GM19372 (cell line): ENCODE measurements around the gene TLR6.

Experiments used
- ATAC-seq: cut with Tn5 transposase; IDR thresholded peaks from one replicate; pipeline ENCODE4 v1.9.1; 2021; ENCODE audit warnings: mild to moderate bottlenecking, low read depth, moderate library complexity; ENCODE audit not compliant: unreplicated experiment

TLR6 gene, protein sequence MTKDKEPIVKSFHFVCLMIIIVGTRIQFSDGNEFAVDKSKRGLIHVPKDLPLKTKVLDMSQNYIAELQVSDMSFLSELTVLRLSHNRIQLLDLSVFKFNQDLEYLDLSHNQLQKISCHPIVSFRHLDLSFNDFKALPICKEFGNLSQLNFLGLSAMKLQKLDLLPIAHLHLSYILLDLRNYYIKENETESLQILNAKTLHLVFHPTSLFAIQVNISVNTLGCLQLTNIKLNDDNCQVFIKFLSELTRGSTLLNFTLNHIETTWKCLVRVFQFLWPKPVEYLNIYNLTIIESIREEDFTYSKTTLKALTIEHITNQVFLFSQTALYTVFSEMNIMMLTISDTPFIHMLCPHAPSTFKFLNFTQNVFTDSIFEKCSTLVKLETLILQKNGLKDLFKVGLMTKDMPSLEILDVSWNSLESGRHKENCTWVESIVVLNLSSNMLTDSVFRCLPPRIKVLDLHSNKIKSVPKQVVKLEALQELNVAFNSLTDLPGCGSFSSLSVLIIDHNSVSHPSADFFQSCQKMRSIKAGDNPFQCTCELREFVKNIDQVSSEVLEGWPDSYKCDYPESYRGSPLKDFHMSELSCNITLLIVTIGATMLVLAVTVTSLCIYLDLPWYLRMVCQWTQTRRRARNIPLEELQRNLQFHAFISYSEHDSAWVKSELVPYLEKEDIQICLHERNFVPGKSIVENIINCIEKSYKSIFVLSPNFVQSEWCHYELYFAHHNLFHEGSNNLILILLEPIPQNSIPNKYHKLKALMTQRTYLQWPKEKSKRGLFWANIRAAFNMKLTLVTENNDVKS

DNA sequence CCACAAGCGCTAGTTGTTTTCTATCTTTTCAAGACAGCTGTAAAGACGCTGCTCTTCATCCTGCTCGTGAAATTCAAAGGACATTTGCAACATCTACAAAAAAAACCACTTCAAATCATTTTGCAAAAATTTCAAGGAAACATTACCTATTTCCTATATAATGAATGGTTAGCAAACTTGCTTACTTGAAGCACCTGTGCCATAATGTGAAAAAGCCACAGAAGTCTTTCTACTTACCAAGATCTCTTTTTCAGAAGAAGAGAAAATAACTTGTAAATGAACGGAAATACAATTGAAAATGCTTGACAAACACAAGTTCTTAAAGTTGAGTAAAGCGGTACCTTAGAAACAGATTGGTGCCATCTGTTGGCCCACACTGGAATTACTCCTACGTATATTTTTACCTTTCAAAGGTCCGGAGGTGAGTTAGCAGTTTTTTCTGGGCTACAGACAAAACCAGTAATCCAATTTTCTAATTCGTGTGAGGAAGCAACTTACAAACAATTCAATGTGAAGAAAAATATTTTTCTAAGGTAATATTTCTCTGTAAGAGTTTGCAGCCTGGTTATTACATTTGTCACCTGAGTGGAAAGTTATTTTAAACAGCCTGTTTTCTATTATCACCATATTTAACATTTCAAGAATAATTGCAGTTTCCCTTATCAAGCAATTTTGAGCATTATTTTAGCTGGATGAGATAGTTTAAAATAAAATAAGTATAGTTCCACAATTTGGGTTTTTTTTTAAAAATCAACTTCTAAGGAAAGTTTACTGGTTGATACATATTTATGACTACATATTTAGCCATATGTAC is at the start of gene TLR6:
TLR6 (minus strand) TSS at position 294 of the 814 bp plus-strand sequence. CDS start 27,344 bp downstream, outside the sequence.
- ATAC-seq, result peak; percentile 36

- no peak for ATAC-seq
These were observed 49.2 kb upstream of the TLR6 start for GRCh38 chr4:38905652-38906385.

DNA sequence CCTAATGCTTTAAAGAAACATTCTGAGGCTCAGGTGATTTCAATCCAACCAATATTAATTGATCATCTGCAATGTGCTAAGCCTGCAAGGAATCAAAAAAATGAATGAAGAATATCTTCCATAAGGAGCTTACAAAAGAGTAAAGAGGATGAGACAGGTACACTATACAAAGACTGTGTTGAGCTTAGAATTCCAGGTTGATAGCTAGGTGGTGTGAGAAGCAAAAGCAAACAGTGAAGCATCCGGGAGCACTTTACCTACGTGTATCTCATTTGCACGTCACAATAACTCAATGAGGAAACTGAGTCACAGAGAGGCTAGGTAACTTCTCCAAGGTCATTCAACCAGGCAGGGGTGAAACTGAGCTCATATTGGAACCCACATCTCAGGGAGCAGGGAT is 48.1 kb upstream of the TLR6 start:
- no peak for ATAC-seq

- no peak for ATAC-seq
These were observed 47.6 kb upstream of the TLR6 start for GRCh38 chr4:38904090-38904666.

DNA sequence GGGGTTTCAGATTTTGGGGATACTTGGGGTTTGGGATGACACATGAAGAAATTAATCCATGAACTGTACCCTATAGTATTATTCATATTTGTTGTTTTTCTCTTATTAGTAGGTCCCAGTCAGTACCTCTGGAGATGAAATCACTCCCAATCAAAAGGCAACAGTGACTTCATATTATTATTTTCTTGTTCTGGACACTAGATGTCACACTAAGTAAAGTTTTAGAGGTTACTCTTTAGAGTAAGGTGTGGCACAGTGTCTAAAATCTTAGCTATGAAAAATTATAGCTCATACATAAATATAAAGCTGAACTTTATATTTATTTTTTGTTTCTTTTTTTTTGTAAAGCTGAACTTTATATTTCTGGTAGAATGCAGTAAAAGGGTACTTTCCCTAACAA is 46.1 kb upstream of the TLR6 start:
- no peak for ATAC-seq

DNA sequence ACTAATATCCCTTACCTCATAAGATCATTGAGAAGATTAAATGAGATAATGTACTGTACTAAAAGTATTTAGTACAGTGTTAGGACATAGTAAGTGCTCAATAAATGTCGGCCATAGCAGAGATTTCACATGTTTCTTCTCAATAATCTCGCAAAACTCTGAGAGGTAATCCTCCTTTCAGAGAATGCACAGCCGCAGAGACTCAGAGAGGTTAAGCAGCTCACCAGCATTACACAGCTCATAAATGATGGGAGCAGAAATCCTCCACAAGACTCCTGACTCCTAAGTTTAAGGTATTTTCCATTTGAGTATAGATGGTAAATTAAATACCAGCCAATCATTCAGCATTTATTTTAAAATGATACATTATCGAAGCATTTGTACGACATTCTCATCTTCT is 45.6 kb upstream of the TLR6 start:
- no peak for ATAC-seq

GRCh38 chr4:38898245-38898644 is 41.6 kb upstream of the TLR6 start:
- ATAC-seq, result no peak

DNA sequence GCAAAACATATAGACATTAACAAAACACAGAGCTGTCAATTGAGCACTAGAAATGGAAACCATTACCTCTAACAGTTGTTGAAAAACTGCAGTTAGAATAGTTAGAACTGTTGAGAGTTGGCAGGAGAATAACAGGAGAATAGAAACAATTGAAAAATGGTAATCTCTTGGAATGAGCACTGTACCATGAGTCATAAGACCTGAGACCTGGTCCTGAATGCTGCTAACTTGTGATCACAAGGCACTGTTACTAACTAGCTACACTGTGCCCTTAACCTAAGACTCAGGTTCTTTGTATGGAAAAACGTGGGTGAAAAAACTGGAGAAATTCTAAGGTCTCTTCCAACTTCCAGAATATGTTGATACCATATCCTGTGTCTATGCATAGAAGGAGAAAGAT is 40.3 kb upstream of the TLR6 start:
- ATAC-seq, result no peak

- ATAC-seq, result no peak
These were observed 37.8 kb upstream of the TLR6 start for GRCh38 chr4:38894322-38894982.

- no peak for ATAC-seq
These were observed 34.7 kb upstream of the TLR6 start for GRCh38 chr4:38891051-38891983.

- no peak for ATAC-seq
These were observed 32.5 kb upstream of the TLR6 start for GRCh38 chr4:38889143-38889542.

DNA sequence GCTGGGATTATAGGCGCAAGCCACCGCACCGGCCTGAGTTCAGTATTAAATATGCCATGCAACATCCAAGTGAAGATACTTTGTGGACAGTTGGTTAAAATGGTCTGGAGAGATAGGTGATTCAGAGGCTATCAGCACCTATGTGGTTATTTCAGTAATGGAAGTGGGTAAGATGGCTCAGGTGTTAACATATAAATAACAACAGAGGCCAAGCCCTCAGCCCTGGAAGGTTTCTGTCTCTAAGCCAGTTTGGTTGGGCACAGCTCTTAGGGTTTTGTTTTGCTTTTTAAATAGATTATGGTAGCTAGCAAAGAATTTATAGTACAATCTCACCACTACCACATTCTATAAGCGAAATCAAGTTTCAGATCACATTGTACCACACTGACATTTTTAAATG is 27.6 kb upstream of the TLR6 start:
- ATAC-seq, result no peak

GRCh38 chr4:38876636-38877035 is 20.0 kb upstream of the TLR6 start:
- no peak for ATAC-seq

GRCh38 chr4:38873290-38873944 is 16.8 kb upstream of the TLR6 start:
- no peak for ATAC-seq

GRCh38 chr4:38872620-38873019 is 16.0 kb upstream of the TLR6 start:
- ATAC-seq, result no peak

DNA sequence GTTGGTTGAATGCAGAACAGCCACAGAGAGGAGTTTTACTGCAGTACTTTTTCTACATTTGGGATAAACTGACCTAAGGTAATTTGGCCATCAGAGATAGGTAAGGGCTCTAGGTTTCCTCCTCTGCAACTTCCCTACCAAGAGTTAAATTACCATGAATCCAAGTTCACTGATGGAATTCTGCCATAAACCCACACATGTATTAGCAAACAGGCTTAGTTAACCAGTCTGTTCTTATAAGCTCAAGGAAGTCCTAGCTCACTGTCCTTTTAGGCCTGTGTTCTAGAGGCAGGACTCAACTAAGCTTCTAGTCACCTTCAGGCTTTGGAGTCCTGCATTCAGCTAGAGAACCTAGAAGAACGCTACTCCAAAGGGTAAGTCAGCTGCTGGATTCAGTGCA is 15.0 kb upstream of the TLR6 start:
- ATAC-seq, result no peak

DNA sequence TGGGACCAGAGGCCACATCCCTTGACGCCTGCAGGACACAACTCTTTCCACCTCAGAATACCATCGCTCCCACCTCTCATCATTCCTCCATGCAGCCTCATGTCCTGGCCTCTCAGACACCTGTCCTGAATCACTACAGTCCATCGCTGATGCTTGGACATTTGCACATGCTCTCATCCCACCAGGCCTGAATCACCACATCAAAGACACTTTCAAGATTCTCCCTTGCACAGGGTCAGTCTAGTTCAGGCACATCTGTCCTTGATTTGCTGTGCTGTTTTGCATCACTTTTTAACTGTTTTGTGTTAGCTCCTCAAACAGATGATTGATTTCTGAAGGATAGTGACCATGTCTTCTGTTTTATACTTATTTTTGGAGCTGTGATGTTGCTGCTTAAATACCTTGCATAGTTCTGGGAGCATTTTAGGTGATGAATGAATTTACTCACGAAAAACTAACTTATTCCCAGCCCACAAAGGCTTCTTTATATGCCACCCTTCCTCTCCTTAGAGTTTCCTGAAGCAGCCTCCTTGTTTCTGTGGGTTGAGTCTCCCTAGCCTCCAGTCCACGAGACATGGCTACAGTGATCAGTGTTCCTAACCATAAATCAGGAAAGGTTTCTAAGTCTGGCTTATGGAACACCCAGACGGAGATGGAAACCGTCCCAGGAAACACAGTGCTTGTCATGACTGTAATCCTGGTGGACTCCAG is 13.6 kb upstream of the TLR6 start:
- ATAC-seq, result no peak
